ENCODE results near the gene SERGEF. TPM values are rescaled to one million over a fixed set of nuclear protein-coding genes. Genes with fewer than 3 reads are reported as not detected.

SERGEF gene
- total and polyA plus RNA-seq, 10 donors = 29.0 to 55.5 (median 38.8) TPM

DNA sequence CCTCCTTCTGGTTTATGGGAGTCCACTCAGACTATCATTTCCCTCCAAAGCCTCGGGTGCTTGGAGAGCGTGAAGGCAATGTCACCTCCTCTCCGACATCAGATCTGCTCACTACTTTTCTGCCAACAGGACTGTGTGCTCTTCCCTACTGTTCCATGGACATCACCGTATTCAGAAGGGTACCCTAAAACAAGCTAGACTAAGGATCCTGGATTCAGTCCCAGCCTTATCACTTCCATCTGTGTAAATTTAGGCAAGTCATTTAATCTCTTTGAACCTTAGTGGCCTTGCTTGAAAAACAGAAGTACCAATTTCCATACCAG, 200.0 kb downstream of the SERGEF start:
- DNase-seq = no peak
- Histone ChIP-seq H3K36me3 (peaks cover 0 to 9% (median 0%) of the 10 kb centered on the region in 6 donors), H3K4me3 (no peak overlapping the region), H3K4me1 (peaks cover 0 to 9% (median 0%) of the 10 kb centered on the region in 6 donors), H3K27ac (no peak overlapping the region), H3K27me3 (replicated peaks in 1 of 7) (no peaks in the 10 kb centered on the region), H3K9me3 (no peaks in the 10 kb centered on the region)
- TF ChIP-seq POLR2A (IDR thresholded peaks at IDR 0.05) (no peak), POLR2AphosphoS5 (IDR thresholded peaks at IDR 0.05) (no peak)
- TF ChIP-seq, protein P1, sequence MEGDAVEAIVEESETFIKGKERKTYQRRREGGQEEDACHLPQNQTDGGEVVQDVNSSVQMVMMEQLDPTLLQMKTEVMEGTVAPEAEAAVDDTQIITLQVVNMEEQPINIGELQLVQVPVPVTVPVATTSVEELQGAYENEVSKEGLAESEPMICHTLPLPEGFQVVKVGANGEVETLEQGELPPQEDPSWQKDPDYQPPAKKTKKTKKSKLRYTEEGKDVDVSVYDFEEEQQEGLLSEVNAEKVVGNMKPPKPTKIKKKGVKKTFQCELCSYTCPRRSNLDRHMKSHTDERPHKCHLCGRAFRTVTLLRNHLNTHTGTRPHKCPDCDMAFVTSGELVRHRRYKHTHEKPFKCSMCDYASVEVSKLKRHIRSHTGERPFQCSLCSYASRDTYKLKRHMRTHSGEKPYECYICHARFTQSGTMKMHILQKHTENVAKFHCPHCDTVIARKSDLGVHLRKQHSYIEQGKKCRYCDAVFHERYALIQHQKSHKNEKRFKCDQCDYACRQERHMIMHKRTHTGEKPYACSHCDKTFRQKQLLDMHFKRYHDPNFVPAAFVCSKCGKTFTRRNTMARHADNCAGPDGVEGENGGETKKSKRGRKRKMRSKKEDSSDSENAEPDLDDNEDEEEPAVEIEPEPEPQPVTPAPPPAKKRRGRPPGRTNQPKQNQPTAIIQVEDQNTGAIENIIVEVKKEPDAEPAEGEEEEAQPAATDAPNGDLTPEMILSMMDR (IDR thresholded peaks at IDR 0.05 in 8 of 11, conservative IDR thresholded peaks at IDR 0.05 in 3 of 11) = no peak
- intact Hi-C loops (cut with DNase I; ENCODE audit: low total_unique reads) = no loop called here
- 69 to 91% (median 86%) methylated on average over 4 of the region's 4 CpGs for WGBS, 5 donors

DNA sequence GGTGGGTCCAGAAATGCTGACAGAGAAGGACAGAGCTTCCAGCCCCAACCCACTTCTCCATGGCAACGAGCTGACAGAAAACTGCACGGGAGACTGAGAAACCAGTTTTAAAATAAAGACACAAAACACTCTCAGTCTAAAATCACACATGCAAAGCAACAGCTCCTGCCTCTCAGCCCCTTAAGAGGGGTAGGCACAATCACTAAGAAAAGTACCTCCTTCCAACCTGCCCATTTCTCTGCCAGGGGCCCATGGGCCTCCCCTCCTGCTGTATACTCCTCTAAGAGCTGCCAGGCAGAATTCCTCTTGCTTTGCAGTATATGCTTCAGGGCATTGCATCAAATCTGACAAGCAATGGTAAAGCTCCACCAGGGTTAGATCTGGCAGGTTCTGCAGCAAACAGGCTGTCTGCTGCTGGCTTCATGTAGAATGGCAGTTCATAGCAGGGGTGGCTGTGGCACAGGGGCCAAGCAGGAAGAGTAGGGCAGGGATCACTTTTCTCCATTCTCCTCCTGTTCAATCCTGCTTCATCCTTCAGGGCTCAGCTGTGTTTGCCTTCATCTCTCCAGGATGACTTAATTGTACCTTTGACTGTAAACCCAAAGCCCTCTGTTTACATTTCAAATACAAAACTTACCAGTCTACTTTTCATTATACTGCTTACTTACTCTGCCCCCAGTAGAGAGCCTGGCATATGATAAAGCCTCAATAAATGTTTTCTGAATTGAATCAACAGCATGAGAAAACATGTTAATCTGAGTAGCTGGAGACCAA, 200.6 kb downstream of the SERGEF start:
- TF ChIP-seq POLR2AphosphoS5 (IDR thresholded peaks at IDR 0.05) (no peak), POLR2A (IDR thresholded peaks at IDR 0.05) (no peak)
- TF ChIP-seq, protein P1 (IDR thresholded peaks at IDR 0.05 in 8 of 11, conservative IDR thresholded peaks at IDR 0.05 in 3 of 11) = no peak
- Histone ChIP-seq H3K36me3 (peaks cover 0 to 9% (median 0%) of the 10 kb centered on the region in 6 donors), H3K27ac (no peak overlapping the region), H3K4me3 (no peak overlapping the region), H3K4me1 (peaks cover 0 to 9% (median 0%) of the 10 kb centered on the region in 6 donors), H3K9me3 (no peaks in the 10 kb centered on the region), H3K27me3 (replicated peaks in 1 of 7) (no peaks in the 10 kb centered on the region)
- DNase-seq = no peak
- intact Hi-C loops (cut with DNase I; ENCODE audit: low total_unique reads) = no loop called here
- 77 to 89% (median 85%) methylated on average over 2 of the region's 2 CpGs for WGBS, 5 donors

DNA sequence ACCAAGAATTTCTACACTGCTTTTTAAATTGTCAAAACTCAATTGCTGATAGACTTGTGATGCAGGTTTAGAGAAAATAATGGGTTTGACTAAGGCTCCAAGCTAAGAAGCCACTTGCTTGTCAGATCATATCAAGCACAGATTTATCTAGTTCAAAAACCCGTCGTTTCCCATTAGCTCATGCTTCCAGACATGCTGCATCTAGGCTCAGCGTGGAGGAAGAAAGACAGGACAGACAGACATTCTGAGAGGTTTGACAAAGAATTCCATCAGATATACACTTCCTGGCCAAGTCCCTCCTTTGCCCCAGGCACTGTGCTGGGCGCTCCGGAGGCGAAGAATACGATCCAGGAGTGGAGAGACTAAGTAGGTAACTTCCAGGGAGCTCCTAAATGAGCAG, 201.5 kb downstream of the SERGEF start:
- WGBS, 5 donors = 86 to 98% (median 95%) methylated on average over 7 of the region's 7 CpGs
- H3K36me3 ChIP-seq = peaks cover 0 to 9% (median 0%) of the 10 kb centered on the region in 6 donors
- no peak for DNase-seq
- H3K27me3 ChIP-seq (replicated peaks in 1 of 7) = no peaks in the 10 kb centered on the region
- TF ChIP-seq, protein P1 (IDR thresholded peaks at IDR 0.05 in 8 of 11, conservative IDR thresholded peaks at IDR 0.05 in 3 of 11) = no peak
- TF ChIP-seq POLR2AphosphoS5 (IDR thresholded peaks at IDR 0.05) = no peak
- TF ChIP-seq POLR2A (IDR thresholded peaks at IDR 0.05) = no peak
- no peaks in the 10 kb centered on the region for H3K9me3 ChIP-seq
- no peak overlapping the region for H3K4me3 ChIP-seq
- no peak overlapping the region for H3K27ac ChIP-seq
- intact Hi-C loops (cut with DNase I; ENCODE audit: low total_unique reads) = no loop called here
- peaks cover 0 to 9% (median 0%) of the 10 kb centered on the region in 6 donors for H3K4me1 ChIP-seq

DNA sequence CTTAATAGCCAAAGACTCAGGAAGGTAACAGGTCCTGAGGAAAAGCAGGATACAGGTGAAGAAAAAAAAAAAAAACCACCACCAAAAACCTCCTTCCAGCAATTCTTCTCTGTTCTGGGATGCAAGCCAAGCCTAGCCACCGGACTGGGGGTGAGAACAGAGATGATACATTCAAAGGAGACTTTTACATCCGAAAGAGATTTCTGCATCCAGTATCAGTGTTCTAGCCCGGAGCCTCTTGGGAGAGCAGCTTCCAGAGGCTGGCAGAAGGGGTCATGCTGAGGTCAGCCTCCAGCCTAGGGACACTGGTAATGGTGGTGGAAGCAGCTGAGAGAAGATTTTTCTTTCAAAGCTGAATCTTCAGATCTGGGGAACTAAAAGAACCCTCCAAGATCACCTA, 202.1 kb downstream of the SERGEF start:
- WGBS, 5 donors = 67 to 92% (median 69%) methylated on average over 3 of the region's 3 CpGs
- no peak overlapping the region for H3K27ac ChIP-seq
- H3K4me1 ChIP-seq = peaks cover 0 to 9% (median 0%) of the 10 kb centered on the region in 6 donors
- no peaks in the 10 kb centered on the region for H3K9me3 ChIP-seq
- intact Hi-C loops (cut with DNase I; ENCODE audit: low total_unique reads) = no loop called here
- TF ChIP-seq POLR2AphosphoS5 (IDR thresholded peaks at IDR 0.05) (no peak), POLR2A (IDR thresholded peaks at IDR 0.05) (no peak)
- TF ChIP-seq, protein P1 (IDR thresholded peaks at IDR 0.05 in 8 of 11, conservative IDR thresholded peaks at IDR 0.05 in 3 of 11) = no peak
- peaks cover 0 to 9% (median 0%) of the 10 kb centered on the region in 6 donors for H3K36me3 ChIP-seq
- H3K4me3 ChIP-seq = no peak overlapping the region
- no peaks in the 10 kb centered on the region for H3K27me3 ChIP-seq (replicated peaks in 1 of 7)
- DNase-seq = no peak

Data from spleen (tissue), 11 donors.